Erythroblast (primary cell): Measurements from ENCODE around the gene SLC66A2.

Experiments
- GATA1 ChIP-seq: IDR thresholded peaks from 2 replicates; pipeline ENCODE4 v1.6.1; 2011; ENCODE audit warnings: low read depth, mild to moderate bottlenecking, control low read depth, low read length, moderate library complexity
- POLR2A ChIP-seq: IDR thresholded peaks from 2 replicates; pipeline ENCODE4 v1.6.1; 2011; ENCODE audit warnings: mild to moderate bottlenecking, low read length

GRCh38 chr18:80000877-80001276 lies 49.4 kb upstream of the SLC66A2 start:
- TF ChIP-seq POLR2A = no peak
- TF ChIP-seq GATA1 = no peak
